GM18520 (cell line): ENCODE results near the gene TRPM1.

Experiments used
- ATAC-seq: cut with Tn5 transposase; IDR thresholded peaks from one replicate; pipeline ENCODE4 v1.9.1; 2021; ENCODE audit not compliant: unreplicated experiment

TRPM1 gene

GRCh38 chr15:31085359-31085758 is 16.2 kb downstream of the TRPM1 start:
- no peak for ATAC-seq

GRCh38 chr15:31084176-31084575 is 17.3 kb downstream of the TRPM1 start:
- ATAC-seq, result no peak

GRCh38 chr15:31083370-31083780 is 18.1 kb downstream of the TRPM1 start:
- ATAC-seq, result no peak

- ATAC-seq, result no peak
Measured at GRCh38 chr15:31082771-31083369, 18.7 kb downstream of the TRPM1 start.

GRCh38 chr15:31081588-31082250 is 19.8 kb downstream of the TRPM1 start:
- ATAC-seq, result no peak

- ATAC-seq, result no peak
Measured at GRCh38 chr15:31081056-31081455, 20.5 kb downstream of the TRPM1 start.

- ATAC-seq, result no peak
Measured at GRCh38 chr15:31080591-31081014, 20.9 kb downstream of the TRPM1 start.

- no peak for ATAC-seq
Measured at GRCh38 chr15:31079519-31079918, 22.0 kb downstream of the TRPM1 start.

GRCh38 chr15:31078471-31078870 is 23.1 kb downstream of the TRPM1 start:
- ATAC-seq, result no peak

GRCh38 chr15:31077941-31078340 is 23.6 kb downstream of the TRPM1 start:
- no peak for ATAC-seq

GRCh38 chr15:31077181-31077580 is 24.3 kb downstream of the TRPM1 start:
- ATAC-seq, result no peak

GRCh38 chr15:31074321-31074720 is 27.2 kb downstream of the TRPM1 start:
- no peak for ATAC-seq

GRCh38 chr15:31070867-31071266 is 30.7 kb downstream of the TRPM1 start:
- ATAC-seq, result no peak

- no peak for ATAC-seq
Measured at GRCh38 chr15:31069360-31070000, 32.0 kb downstream of the TRPM1 start.

GRCh38 chr15:31067890-31068603 is 33.5 kb downstream of the TRPM1 start:
- ATAC-seq, result no peak

- ATAC-seq, result no peak
Measured at GRCh38 chr15:31065824-31066223, 35.7 kb downstream of the TRPM1 start.

- ATAC-seq, result no peak
Measured at GRCh38 chr15:31062911-31063310, 38.6 kb downstream of the TRPM1 start.

GRCh38 chr15:31062310-31062847 is 39.1 kb downstream of the TRPM1 start:
- ATAC-seq, result no peak

- no peak for ATAC-seq
Measured at GRCh38 chr15:31060429-31061140, 40.9 kb downstream of the TRPM1 start.

GRCh38 chr15:31058236-31058962 is 43.1 kb downstream of the TRPM1 start:
- no peak for ATAC-seq
